Fibroblast of lung (primary cell): ENCODE data around the gene SPATA17.

Experiments used
- EZH2 ChIP-seq: IDR thresholded peaks from 2 replicates; pipeline ENCODE4 v1.5.1; 2012; ENCODE audit warnings: low read length, control low read depth, mild to moderate bottlenecking; ENCODE audit errors: missing control alignments
- TF ChIP-seq, protein P1 (sequence below), 2 donors: IDR thresholded peaks in 1 of 2; conservative IDR thresholded peaks in 1 of 2; 1 replicate in 1 of 2; 2 replicates in 1 of 2; pipeline ENCODE4 v1.5.1; 2011 to 2012; ENCODE audit warnings: low read length in 2 of 2, control low read depth in 1 of 2, inconsistent platforms in 1 of 2, low read depth in 1 of 2, mild to moderate bottlenecking in 1 of 2

DNA sequence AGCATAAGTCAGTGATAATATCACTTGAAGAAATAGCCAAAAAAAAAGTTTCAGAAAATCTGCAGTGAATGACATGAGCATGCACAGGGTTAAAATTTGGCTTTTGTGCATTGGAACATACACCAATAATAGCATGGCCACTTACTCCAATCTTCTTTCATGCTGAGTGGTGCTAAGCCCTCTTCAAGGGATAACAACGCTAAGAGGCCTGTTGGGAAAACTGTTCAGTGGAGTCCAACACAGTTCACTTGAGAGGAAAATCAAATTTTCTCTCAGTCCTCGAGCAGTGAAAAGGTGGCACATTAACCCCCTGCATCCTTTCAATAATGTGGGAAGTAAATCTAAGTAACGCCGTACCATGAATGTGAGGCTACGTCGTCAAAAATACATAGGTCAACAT, 264.7 kb downstream of the SPATA17 start:
- TF ChIP-seq, protein P1, sequence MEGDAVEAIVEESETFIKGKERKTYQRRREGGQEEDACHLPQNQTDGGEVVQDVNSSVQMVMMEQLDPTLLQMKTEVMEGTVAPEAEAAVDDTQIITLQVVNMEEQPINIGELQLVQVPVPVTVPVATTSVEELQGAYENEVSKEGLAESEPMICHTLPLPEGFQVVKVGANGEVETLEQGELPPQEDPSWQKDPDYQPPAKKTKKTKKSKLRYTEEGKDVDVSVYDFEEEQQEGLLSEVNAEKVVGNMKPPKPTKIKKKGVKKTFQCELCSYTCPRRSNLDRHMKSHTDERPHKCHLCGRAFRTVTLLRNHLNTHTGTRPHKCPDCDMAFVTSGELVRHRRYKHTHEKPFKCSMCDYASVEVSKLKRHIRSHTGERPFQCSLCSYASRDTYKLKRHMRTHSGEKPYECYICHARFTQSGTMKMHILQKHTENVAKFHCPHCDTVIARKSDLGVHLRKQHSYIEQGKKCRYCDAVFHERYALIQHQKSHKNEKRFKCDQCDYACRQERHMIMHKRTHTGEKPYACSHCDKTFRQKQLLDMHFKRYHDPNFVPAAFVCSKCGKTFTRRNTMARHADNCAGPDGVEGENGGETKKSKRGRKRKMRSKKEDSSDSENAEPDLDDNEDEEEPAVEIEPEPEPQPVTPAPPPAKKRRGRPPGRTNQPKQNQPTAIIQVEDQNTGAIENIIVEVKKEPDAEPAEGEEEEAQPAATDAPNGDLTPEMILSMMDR (conservative IDR thresholded peaks at IDR 0.05 in 1 of 2, IDR thresholded peaks at IDR 0.05 in 1 of 2; ENCODE audit: low read depth in 1 of 2, low read length in 2 of 2) = no peak
- no peak for TF ChIP-seq EZH2
